H9 (cell line): ENCODE results near the gene TIGD1. TPM values are rescaled to one million over a fixed set of nuclear protein-coding genes. Genes with fewer than 3 reads are reported as not detected.

Experiments
- DNase-seq: peaks from one replicate; pipeline ENCODE4 v3.0.0-alpha.2; 2017
- H2AFZ ChIP-seq: one replicate; pipeline ENCODE4 v1.6.1; 2013; ENCODE audit warnings: mild to moderate bottlenecking, low read length, control low read depth, moderate library complexity
- H2AK5ac ChIP-seq: 2 replicates; pipeline ENCODE4 v1.6.1; 2013; ENCODE audit warnings: low read length, control low read depth, mixed read lengths; ENCODE audit not compliant: insufficient read length
- H2BK120ac ChIP-seq: one replicate; pipeline ENCODE4 v1.6.1; 2013; ENCODE audit warnings: low read depth, mild to moderate bottlenecking, low read length, control low read depth, inconsistent platforms; ENCODE audit not compliant: poor library complexity, severe bottlenecking
- H2BK12ac ChIP-seq: 2 replicates; pipeline ENCODE4 v1.6.1; 2013; ENCODE audit warnings: low read length, control low read depth, mixed read lengths, low read depth; ENCODE audit not compliant: insufficient read length
- H2BK15ac ChIP-seq: 2 replicates; pipeline ENCODE4 v1.6.1; 2013; ENCODE audit warnings: low read depth, low read length, control low read depth
- H2BK20ac ChIP-seq: one replicate; pipeline ENCODE4 v1.6.1; 2013; ENCODE audit warnings: low read depth, mild to moderate bottlenecking, low read length, control low read depth, inconsistent platforms; ENCODE audit not compliant: poor library complexity, severe bottlenecking
- H2BK5ac ChIP-seq: 2 replicates; pipeline ENCODE4 v1.6.1; 2013; ENCODE audit warnings: low read length, control low read depth, mixed read lengths; ENCODE audit not compliant: insufficient read length
- H3K14ac ChIP-seq: 2 replicates; pipeline ENCODE4 v1.6.1; 2013; ENCODE audit warnings: low read length, control low read depth; ENCODE audit not compliant: insufficient read depth
- H3K18ac ChIP-seq: 2 replicates; pipeline ENCODE4 v1.6.1; 2013; ENCODE audit warnings: low read depth, mild to moderate bottlenecking, mixed read lengths, low read length, control low read depth; ENCODE audit not compliant: insufficient read length
- H3K23ac ChIP-seq: 2 replicates; pipeline ENCODE4 v1.6.1; 2013; ENCODE audit warnings: low read length, control low read depth, mixed read lengths, low read depth; ENCODE audit not compliant: insufficient read length
- H3K23me2 ChIP-seq: 2 replicates; pipeline ENCODE4 v1.6.1; 2013; ENCODE audit warnings: low read depth, mild to moderate bottlenecking, mixed read lengths, low read length, control low read depth; ENCODE audit not compliant: insufficient read length, poor library complexity, severe bottlenecking
- H3K27ac ChIP-seq: 2 replicates; pipeline ENCODE4 v1.5.1; 2013; ENCODE audit warnings: low read length, control low read depth, mixed read lengths, low read depth; ENCODE audit not compliant: insufficient read length
- H3K27me3 ChIP-seq: 2 replicates; pipeline ENCODE4 v1.6.1; 2013; ENCODE audit warnings: low read length, control low read depth, inconsistent platforms; ENCODE audit not compliant: insufficient read depth
- H3K4ac ChIP-seq: 2 replicates; pipeline ENCODE4 v1.6.1; 2013; ENCODE audit warnings: low read depth, mild to moderate bottlenecking, control low read depth, inconsistent platforms, low read length, moderate library complexity
- H3K4me1 ChIP-seq: 2 replicates; pipeline ENCODE4 v1.6.1; 2013; ENCODE audit warnings: low read length, control low read depth, inconsistent platforms; ENCODE audit not compliant: insufficient read depth
- H3K4me2 ChIP-seq: 2 replicates; pipeline ENCODE4 v1.6.1; 2013; ENCODE audit warnings: low read length, control low read depth, mixed read lengths; ENCODE audit not compliant: insufficient read length, insufficient read depth
- H3K56ac ChIP-seq: 2 replicates; pipeline ENCODE4 v1.6.1; 2013; ENCODE audit warnings: low read depth, mild to moderate bottlenecking, mixed read lengths, low read length, control low read depth; ENCODE audit not compliant: insufficient read length
- H3K79me1 ChIP-seq: 2 replicates; pipeline ENCODE4 v1.6.1; 2013; ENCODE audit warnings: low read depth, mild to moderate bottlenecking, moderate library complexity, low read length, control low read depth, inconsistent platforms; ENCODE audit not compliant: insufficient read depth, poor library complexity, severe bottlenecking
- H3K79me2 ChIP-seq: 2 replicates; pipeline ENCODE4 v1.6.1; 2013; ENCODE audit warnings: low read length, control low read depth, inconsistent platforms; ENCODE audit not compliant: insufficient read depth
- H3K9ac ChIP-seq: 2 replicates; pipeline ENCODE4 v1.6.1; 2013; ENCODE audit warnings: low read length, control low read depth, mixed read lengths; ENCODE audit not compliant: insufficient read length; ENCODE audit errors: extremely low read depth
- H3K9me3 ChIP-seq: one replicate; pipeline ENCODE4 v1.6.1; 2013; ENCODE audit warnings: low read depth, low read length, inconsistent platforms; ENCODE audit not compliant: control insufficient read depth
- H3T11ph ChIP-seq: one replicate; pipeline ENCODE4 v1.6.1; 2013; ENCODE audit warnings: mild to moderate bottlenecking, low read length, control low read depth, inconsistent platforms
- H4K20me1 ChIP-seq: one replicate; pipeline ENCODE4 v1.6.1; 2013; ENCODE audit not compliant: control insufficient read depth, insufficient read length, insufficient read depth
- H4K5ac ChIP-seq: 2 replicates; pipeline ENCODE4 v1.6.1; 2013; ENCODE audit warnings: low read depth, mild to moderate bottlenecking, mixed read lengths, low read length, control low read depth; ENCODE audit not compliant: insufficient read length
- H4K8ac ChIP-seq: replicated peaks from 2 replicates; pipeline ENCODE4 v1.6.1; 2013; ENCODE audit warnings: low read length, control low read depth, mixed read lengths, low read depth; ENCODE audit not compliant: insufficient read length
- H4K91ac ChIP-seq: 2 replicates; pipeline ENCODE4 v1.6.1; 2013; ENCODE audit warnings: low read depth, mild to moderate bottlenecking, moderate library complexity, mixed read lengths, low read length, control low read depth; ENCODE audit not compliant: insufficient read length
- H3K27ac Mint-ChIP-seq, 3 experiments: 2 replicates in 2 of 3; 3 replicates in 1 of 3; pipeline ENCODE4 v1.8.0; 2020 to 2021; ENCODE audit warnings: mixed read lengths in 3 of 3, mild to moderate bottlenecking in 1 of 3, moderate library complexity in 1 of 3
- H3K27me3 Mint-ChIP-seq: 2 replicates; pipeline ENCODE4 v1.8.0; 2021; ENCODE audit warnings: low read depth, mild to moderate bottlenecking, moderate library complexity, mixed read lengths
- H3K36me3 Mint-ChIP-seq, 3 experiments: 2 replicates in 2 of 3; 3 replicates in 1 of 3; pipeline ENCODE4 v1.8.0; 2020 to 2021; ENCODE audit warnings: low read depth in 3 of 3, mixed read lengths in 3 of 3; ENCODE audit not compliant: insufficient read depth in 1 of 3
- H3K4me1 Mint-ChIP-seq, 2 experiments: 2 replicates each; pipeline ENCODE4 v1.8.0; 2020; ENCODE audit warnings: mixed read lengths in 2 of 2
- H3K4me3 Mint-ChIP-seq, 2 experiments: 2 replicates in 1 of 2; 3 replicates in 1 of 2; pipeline ENCODE4 v1.8.0; 2020 to 2021; ENCODE audit warnings: mild to moderate bottlenecking in 2 of 2, mixed read lengths in 2 of 2, moderate library complexity in 1 of 2
- H3K9me3 Mint-ChIP-seq, 2 experiments: 2 replicates in 1 of 2; 3 replicates in 1 of 2; pipeline ENCODE4 v1.8.0; 2020; ENCODE audit warnings: mild to moderate bottlenecking in 2 of 2, mixed read lengths in 2 of 2, moderate library complexity in 1 of 2
- CTCF ChIP-seq: fragments of 200-600 bp; sonication (generic); conservative IDR thresholded peaks from 3 replicates; pipeline ENCODE4 v1.8.0; 2021; ENCODE audit warnings: antibody characterized with exemption, mild to moderate bottlenecking
- WGBS: extraction: QIAGEN DNeasy Blood & Tissue Kit; methylation state at CpG from one replicate; pipeline ENCODE4 v1.1.7; 2013; ENCODE audit warnings: missing lambda C conversion rate, low lambda C conversion rate, mixed read lengths; ENCODE audit not compliant: insufficient read length; ENCODE audit errors: extremely low coverage; 5-methylcytosine and 5-hydroxymethylcytosine counted together
- total RNA-seq: library from RNA; stranded (reverse); gene quantifications from 2 replicates; pipeline ENCODE4 v1.2.1, GENCODE V29; 2021

TIGD1 gene
- total RNA-seq, 1 experiment from 2014 or later = 6.3 TPM

DNA sequence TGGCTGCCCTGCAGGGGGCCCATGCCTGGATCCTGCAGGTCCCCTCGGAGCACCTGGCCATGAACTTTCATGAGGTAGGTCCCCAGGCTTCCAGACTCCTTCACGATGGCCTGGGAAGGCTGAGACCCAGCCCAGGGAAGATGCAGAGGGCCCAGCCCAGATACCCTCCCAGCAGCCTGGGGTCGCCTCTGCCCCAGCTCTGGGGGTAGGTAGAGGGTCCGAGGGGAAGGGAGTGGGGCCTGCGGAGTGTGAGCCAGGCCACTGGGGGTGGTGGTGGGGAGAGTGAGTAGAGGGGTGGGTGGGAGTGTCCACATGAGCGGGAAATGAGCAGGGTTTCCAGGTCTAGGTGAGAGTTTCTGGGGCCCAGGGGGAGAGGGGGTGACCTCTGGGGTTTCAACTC lies 25.6 kb downstream of the TIGD1 start:
- H3K79me1 ChIP-seq = no peaks in the 10 kb centered on the region
- peaks cover 5 to 20% of the 10 kb centered on the region in 2 experiments for H3K4me1 Mint-ChIP-seq
- H3K56ac ChIP-seq = no peak overlapping the region
- no CpG with 5 or more reads among the region's 6 CpGs for WGBS
- H3K27ac Mint-ChIP-seq = no peak overlapping the region
- peaks cover 78% of the 10 kb centered on the region for H3K27me3 Mint-ChIP-seq
- H3K4me1 ChIP-seq = no peaks in the 10 kb centered on the region
- H2BK12ac ChIP-seq = no peak overlapping the region
- peaks cover 15% of the 10 kb centered on the region for H3K27me3 ChIP-seq
- H3T11ph ChIP-seq = no peak overlapping the region
- H3K4me3 Mint-ChIP-seq = peak overlapping the region in 1 of 2 experiments; percentile 67; a peak in 2 of 5 replicates
- H3K36me3 Mint-ChIP-seq = peaks cover 0 to 1% (median 0%) of the 10 kb centered on the region in 3 experiments; a peak in 1 of 7 replicates
- no peak for DNase-seq
- TF ChIP-seq CTCF = no peak
- H4K20me1 ChIP-seq = no peaks in the 10 kb centered on the region
- no peak overlapping the region for H2BK120ac ChIP-seq
- H3K27ac ChIP-seq = no peak overlapping the region
- H4K5ac ChIP-seq = no peak overlapping the region
- no peak overlapping the region for H3K18ac ChIP-seq
- no peak overlapping the region for H2AK5ac ChIP-seq
- no peak overlapping the region for H2BK5ac ChIP-seq
- H3K9me3 ChIP-seq = no peaks in the 10 kb centered on the region
- no peak overlapping the region for H4K8ac ChIP-seq
- H3K4me2 ChIP-seq = no peak overlapping the region
- H2BK15ac ChIP-seq = no peak overlapping the region
- no peak overlapping the region for H3K9ac ChIP-seq
- no peaks in the 10 kb centered on the region for H3K79me2 ChIP-seq
- H2AFZ ChIP-seq = no peak overlapping the region
- H3K23me2 ChIP-seq = peaks cover 14% of the 10 kb centered on the region
- no peak overlapping the region for H2BK20ac ChIP-seq
- H3K23ac ChIP-seq = no peak overlapping the region
- no peaks in the 10 kb centered on the region for H3K9me3 Mint-ChIP-seq
- no peak overlapping the region for H3K4ac ChIP-seq
- H3K14ac ChIP-seq = no peak overlapping the region
- no peak overlapping the region for H4K91ac ChIP-seq
